DMS153 treated with DMSO at 0.1 percent for 48 hours (cell line): ENCODE results near the gene FAM216B.
A peak's percentile ranks its signal among the peaks of the same experiment; 100 is the strongest.
"Not testable (repeated sequence)": the region's sequence is repeated elsewhere in the genome, so short reads cannot be mapped to it uniquely, and the experiment has no call there.

Source experiments
- DNase-seq: peaks from one replicate; lab custom pipeline; 2025; ENCODE audit not compliant: unreplicated experiment; lab: John Stamatoyannopoulos, UW

FAM216B gene

GRCh38 chr13:42781352-42781751, at the start of gene FAM216B:
TSS of gene FAM216B (plus strand) at chr13:42781584. CDS start at chr13:42784068, 2,484 bp downstream.
- no peak for DNase-seq

GRCh38 chr13:42732073-42732472, 49.3 kb upstream of the FAM216B start:
- no peak for DNase-seq

- no peak for DNase-seq
Measured at GRCh38 chr13:42733046-42733445, 48.3 kb upstream of the FAM216B start.

- no peak for DNase-seq
Measured at GRCh38 chr13:42735010-42735409, 46.4 kb upstream of the FAM216B start.

- no peak for DNase-seq
Measured at GRCh38 chr13:42740753-42741152, 40.6 kb upstream of the FAM216B start.

- no peak for DNase-seq
Measured at GRCh38 chr13:42741914-42742313, 39.5 kb upstream of the FAM216B start.

- DNase-seq, result no peak
Measured at GRCh38 chr13:42745655-42746054, 35.7 kb upstream of the FAM216B start.

- no peak for DNase-seq
Measured at GRCh38 chr13:42746866-42747265, 34.5 kb upstream of the FAM216B start.

GRCh38 chr13:42747399-42747873, 33.9 kb upstream of the FAM216B start:
- no peak for DNase-seq

- DNase-seq, result no peak
Measured at GRCh38 chr13:42750794-42751193, 30.6 kb upstream of the FAM216B start.

GRCh38 chr13:42751693-42752092, 29.7 kb upstream of the FAM216B start:
- DNase-seq, result no peak

GRCh38 chr13:42752731-42753130, 28.7 kb upstream of the FAM216B start:
- DNase-seq, result no peak

GRCh38 chr13:42753697-42754096, 27.7 kb upstream of the FAM216B start:
- DNase-seq, result peak; percentile 24

- DNase-seq, result no peak
Measured at GRCh38 chr13:42754801-42755510, 26.4 kb upstream of the FAM216B start.

- no peak for DNase-seq
Measured at GRCh38 chr13:42757678-42758420, 23.5 kb upstream of the FAM216B start.

GRCh38 chr13:42758515-42758914, 22.9 kb upstream of the FAM216B start:
- DNase-seq, result no peak

GRCh38 chr13:42760951-42761350, 20.4 kb upstream of the FAM216B start:
- no peak for DNase-seq

GRCh38 chr13:42762251-42762650, 19.1 kb upstream of the FAM216B start:
- no peak for DNase-seq

- DNase-seq, result no peak
Measured at GRCh38 chr13:42762917-42763316, 18.5 kb upstream of the FAM216B start.

GRCh38 chr13:42766016-42766415, 15.4 kb upstream of the FAM216B start:
- DNase-seq, result no peak

GRCh38 chr13:42769650-42770049, 11.7 kb upstream of the FAM216B start:
- no peak for DNase-seq

- not testable (repeated sequence) for DNase-seq
Measured at GRCh38 chr13:42776558-42776957, 4.8 kb upstream of the FAM216B start.
